ENCODE data around the gene COL6A1.
A peak's percentile ranks its signal among the peaks of the same experiment; 100 is the strongest.
"Not testable (repeated sequence)": the region's sequence is repeated elsewhere in the genome, so short reads cannot be mapped to it uniquely, and the experiment has no call there.

Gene COL6A1

GRCh38 chr21:45954261-45954660, 27.3 kb upstream of the COL6A1 start:
- H3K27ac ChIP-seq = no peak overlapping the region
- no peak overlapping the region for H3K4me3 ChIP-seq (ENCODE audit: low read depth, low read length)
- in situ Hi-C loops (cut with HindIII; ENCODE audit: low pct_ligation_motif_present, low sequenced_read_pairs) = no loop called here
- H3K27me3 ChIP-seq (replicated peaks) = no peaks in the 10 kb centered on the region
- TF ChIP-seq CTCF (IDR thresholded peaks at IDR 0.05; ENCODE audit: low read depth, low read length, missing control alignments) = peak; percentile 50
- H3K36me3 ChIP-seq (replicated peaks) = no peaks in the 10 kb centered on the region
- peak; percentile 32 for DNase-seq

GRCh38 chr21:45954921-45955320, 26.6 kb upstream of the COL6A1 start:
- H3K27ac ChIP-seq = no peak overlapping the region
- H3K27me3 ChIP-seq (replicated peaks) = no peaks in the 10 kb centered on the region
- no peak overlapping the region for H3K4me3 ChIP-seq (ENCODE audit: low read depth, low read length)
- no peak for DNase-seq
- no peak for TF ChIP-seq CTCF (IDR thresholded peaks at IDR 0.05; ENCODE audit: low read depth, low read length, missing control alignments)
- H3K36me3 ChIP-seq (replicated peaks) = no peaks in the 10 kb centered on the region
- in situ Hi-C loops (cut with HindIII; ENCODE audit: low pct_ligation_motif_present, low sequenced_read_pairs) = no loop called here

GRCh38 chr21:45957551-45957950, 24.0 kb upstream of the COL6A1 start:
- no peak for DNase-seq
- in situ Hi-C loops (cut with HindIII; ENCODE audit: low pct_ligation_motif_present, low sequenced_read_pairs) = no loop called here
- Histone ChIP-seq H3K27me3 (replicated peaks) (no peaks in the 10 kb centered on the region), H3K27ac (no peak overlapping the region), H3K4me3 (ENCODE audit: low read depth, low read length) (no peak overlapping the region), H3K36me3 (replicated peaks) (no peaks in the 10 kb centered on the region)
- TF ChIP-seq CTCF (IDR thresholded peaks at IDR 0.05; ENCODE audit: low read depth, low read length, missing control alignments) = no peak

- in situ Hi-C loops (cut with HindIII; ENCODE audit: low pct_ligation_motif_present, low sequenced_read_pairs) = no loop called here
- DNase-seq = peak; percentile 28
- H3K36me3 ChIP-seq (replicated peaks) = no peaks in the 10 kb centered on the region
- no peak overlapping the region for H3K27ac ChIP-seq
- no peak overlapping the region for H3K4me3 ChIP-seq (ENCODE audit: low read depth, low read length)
- TF ChIP-seq CTCF (IDR thresholded peaks at IDR 0.05; ENCODE audit: low read depth, low read length, missing control alignments) = no peak
- H3K27me3 ChIP-seq (replicated peaks) = no peaks in the 10 kb centered on the region
Observed at GRCh38 chr21:45957981-45958600, 23.5 kb upstream of the COL6A1 start.

GRCh38 chr21:45959182-45959581, 22.4 kb upstream of the COL6A1 start:
- no peak for TF ChIP-seq CTCF (IDR thresholded peaks at IDR 0.05; ENCODE audit: low read depth, low read length, missing control alignments)
- in situ Hi-C loops (cut with HindIII; ENCODE audit: low pct_ligation_motif_present, low sequenced_read_pairs) = no loop called here
- no peak overlapping the region for H3K27ac ChIP-seq
- no peak overlapping the region for H3K4me3 ChIP-seq (ENCODE audit: low read depth, low read length)
- no peak for DNase-seq
- H3K36me3 ChIP-seq (replicated peaks) = no peaks in the 10 kb centered on the region
- no peaks in the 10 kb centered on the region for H3K27me3 ChIP-seq (replicated peaks)

- no peak for TF ChIP-seq CTCF (IDR thresholded peaks at IDR 0.05; ENCODE audit: low read depth, low read length, missing control alignments)
- DNase-seq = no peak
- in situ Hi-C loops (cut with HindIII; ENCODE audit: low pct_ligation_motif_present, low sequenced_read_pairs) = no loop called here
- no peak overlapping the region for H3K4me3 ChIP-seq (ENCODE audit: low read depth, low read length)
- H3K27ac ChIP-seq = no peak overlapping the region
- no peaks in the 10 kb centered on the region for H3K27me3 ChIP-seq (replicated peaks)
- H3K36me3 ChIP-seq (replicated peaks) = no peaks in the 10 kb centered on the region
Observed at GRCh38 chr21:45959779-45960390, 21.7 kb upstream of the COL6A1 start.

- H3K27me3 ChIP-seq (replicated peaks); in situ Hi-C loops (cut with HindIII; ENCODE audit: low pct_ligation_motif_present, low sequenced_read_pairs); H3K27ac ChIP-seq; H3K4me3 ChIP-seq (ENCODE audit: low read depth, low read length); DNase-seq; H3K36me3 ChIP-seq (replicated peaks): not testable (repeated sequence)
Observed at GRCh38 chr21:45961408-45961807, 20.2 kb upstream of the COL6A1 start.

All from brain microvascular endothelial cell (primary cell).